ENCODE data around the gene PDZRN3. TPM values are rescaled to one million over a fixed set of nuclear protein-coding genes. Genes with fewer than 3 reads are reported as not detected.

PDZRN3 gene
- total RNA-seq, 1 experiment from 2014 or later: not detected

DNA sequence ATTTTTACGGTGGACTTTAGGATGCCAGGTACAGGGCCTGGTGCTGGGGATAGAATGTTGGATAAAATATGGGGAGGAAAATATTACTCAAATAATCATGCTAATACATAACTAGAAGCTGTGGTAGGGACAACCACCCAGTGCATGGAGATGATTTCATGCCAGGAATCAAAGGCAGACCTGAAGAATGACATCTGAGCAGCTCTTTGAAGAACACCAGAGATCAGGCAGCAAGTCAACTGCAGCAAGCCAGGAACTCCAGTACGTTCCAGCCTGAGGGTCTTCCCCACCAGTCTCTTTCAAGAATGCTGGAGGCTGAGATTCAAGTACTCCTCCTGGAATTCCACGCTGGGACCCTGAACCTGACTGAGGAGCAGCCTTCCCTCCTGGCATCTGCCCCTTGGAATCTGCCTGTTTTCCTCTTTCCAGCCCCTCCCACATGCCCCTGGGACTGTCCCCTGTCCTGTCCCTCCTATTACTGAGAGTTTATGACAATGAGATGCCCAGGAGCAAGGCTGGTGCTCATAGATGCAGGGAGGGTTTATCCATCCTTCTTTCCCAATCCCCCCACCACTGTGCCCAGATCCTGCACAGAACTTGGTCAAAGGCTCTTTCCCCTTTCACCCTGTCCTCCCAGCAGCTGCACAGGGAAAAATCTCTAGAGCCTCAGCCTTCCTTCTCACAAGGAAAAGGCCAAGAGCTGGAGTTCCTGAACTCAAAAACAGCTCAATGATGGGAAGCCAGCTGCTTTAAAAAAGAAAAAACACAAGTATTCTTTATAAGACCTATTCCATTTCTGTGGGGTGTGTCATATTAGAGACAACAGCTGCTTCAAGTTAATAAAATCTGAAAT, 68.0 kb downstream of the PDZRN3 start:
- ATAC-seq (no peak), DNase-seq (ENCODE audit: low read depth, low spot score) (no peak)
- Histone ChIP-seq H3K4me1 (ENCODE audit: control insufficient read depth, insufficient read depth, low read length) (no peaks in the 10 kb centered on the region), H3K36me3 (ENCODE audit: control insufficient read depth, insufficient read depth, low read length) (no peaks in the 10 kb centered on the region), H3K9me3 (ENCODE audit: control insufficient read depth, insufficient read depth, low read depth, low read length) (no peaks in the 10 kb centered on the region), H3K27ac (ENCODE audit: low read length) (no peak overlapping the region), H3K27me3 (ENCODE audit: control insufficient read depth, insufficient read depth, low read length) (no peaks in the 10 kb centered on the region), H3K4me3 (ENCODE audit: low read depth in 2 of 2, low read length in 2 of 2) (no peak overlapping the region)
- TF ChIP-seq, protein P1, sequence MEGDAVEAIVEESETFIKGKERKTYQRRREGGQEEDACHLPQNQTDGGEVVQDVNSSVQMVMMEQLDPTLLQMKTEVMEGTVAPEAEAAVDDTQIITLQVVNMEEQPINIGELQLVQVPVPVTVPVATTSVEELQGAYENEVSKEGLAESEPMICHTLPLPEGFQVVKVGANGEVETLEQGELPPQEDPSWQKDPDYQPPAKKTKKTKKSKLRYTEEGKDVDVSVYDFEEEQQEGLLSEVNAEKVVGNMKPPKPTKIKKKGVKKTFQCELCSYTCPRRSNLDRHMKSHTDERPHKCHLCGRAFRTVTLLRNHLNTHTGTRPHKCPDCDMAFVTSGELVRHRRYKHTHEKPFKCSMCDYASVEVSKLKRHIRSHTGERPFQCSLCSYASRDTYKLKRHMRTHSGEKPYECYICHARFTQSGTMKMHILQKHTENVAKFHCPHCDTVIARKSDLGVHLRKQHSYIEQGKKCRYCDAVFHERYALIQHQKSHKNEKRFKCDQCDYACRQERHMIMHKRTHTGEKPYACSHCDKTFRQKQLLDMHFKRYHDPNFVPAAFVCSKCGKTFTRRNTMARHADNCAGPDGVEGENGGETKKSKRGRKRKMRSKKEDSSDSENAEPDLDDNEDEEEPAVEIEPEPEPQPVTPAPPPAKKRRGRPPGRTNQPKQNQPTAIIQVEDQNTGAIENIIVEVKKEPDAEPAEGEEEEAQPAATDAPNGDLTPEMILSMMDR (IDR thresholded peaks at IDR 0.05): no peak
- TF ChIP-seq POLR2AphosphoS5 (IDR thresholded peaks at IDR 0.05; ENCODE audit: low read depth, low read length) (no peak), SIN3A (IDR thresholded peaks at IDR 0.05; ENCODE audit: borderline replicate concordance, insufficient read depth, low read depth, low read length) (no peak), TCF7L2 (IDR thresholded peaks at IDR 0.05; ENCODE audit: low read depth, low read length) (no peak)
- TF ChIP-seq, protein P2, sequence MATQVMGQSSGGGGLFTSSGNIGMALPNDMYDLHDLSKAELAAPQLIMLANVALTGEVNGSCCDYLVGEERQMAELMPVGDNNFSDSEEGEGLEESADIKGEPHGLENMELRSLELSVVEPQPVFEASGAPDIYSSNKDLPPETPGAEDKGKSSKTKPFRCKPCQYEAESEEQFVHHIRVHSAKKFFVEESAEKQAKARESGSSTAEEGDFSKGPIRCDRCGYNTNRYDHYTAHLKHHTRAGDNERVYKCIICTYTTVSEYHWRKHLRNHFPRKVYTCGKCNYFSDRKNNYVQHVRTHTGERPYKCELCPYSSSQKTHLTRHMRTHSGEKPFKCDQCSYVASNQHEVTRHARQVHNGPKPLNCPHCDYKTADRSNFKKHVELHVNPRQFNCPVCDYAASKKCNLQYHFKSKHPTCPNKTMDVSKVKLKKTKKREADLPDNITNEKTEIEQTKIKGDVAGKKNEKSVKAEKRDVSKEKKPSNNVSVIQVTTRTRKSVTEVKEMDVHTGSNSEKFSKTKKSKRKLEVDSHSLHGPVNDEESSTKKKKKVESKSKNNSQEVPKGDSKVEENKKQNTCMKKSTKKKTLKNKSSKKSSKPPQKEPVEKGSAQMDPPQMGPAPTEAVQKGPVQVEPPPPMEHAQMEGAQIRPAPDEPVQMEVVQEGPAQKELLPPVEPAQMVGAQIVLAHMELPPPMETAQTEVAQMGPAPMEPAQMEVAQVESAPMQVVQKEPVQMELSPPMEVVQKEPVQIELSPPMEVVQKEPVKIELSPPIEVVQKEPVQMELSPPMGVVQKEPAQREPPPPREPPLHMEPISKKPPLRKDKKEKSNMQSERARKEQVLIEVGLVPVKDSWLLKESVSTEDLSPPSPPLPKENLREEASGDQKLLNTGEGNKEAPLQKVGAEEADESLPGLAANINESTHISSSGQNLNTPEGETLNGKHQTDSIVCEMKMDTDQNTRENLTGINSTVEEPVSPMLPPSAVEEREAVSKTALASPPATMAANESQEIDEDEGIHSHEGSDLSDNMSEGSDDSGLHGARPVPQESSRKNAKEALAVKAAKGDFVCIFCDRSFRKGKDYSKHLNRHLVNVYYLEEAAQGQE (IDR thresholded peaks at IDR 0.05; ENCODE audit: insufficient read depth in 1 of 2, low read depth in 2 of 2, low read length in 1 of 2): no peak
- in situ Hi-C loops (cut with HindIII; ENCODE audit: low pct_unique_long_range_greater_than_20kb, low sequenced_read_pairs) (no loop called here), intact Hi-C loops (cut with micrococcal nuclease; ENCODE audit: unreplicated experiment) (no loop called here)
- POLR2A ChIA-PET: no interaction called here
- CTCF ChIA-PET: no interaction called here
- no TSS peak for BruUV-seq (replicated peaks)

DNA sequence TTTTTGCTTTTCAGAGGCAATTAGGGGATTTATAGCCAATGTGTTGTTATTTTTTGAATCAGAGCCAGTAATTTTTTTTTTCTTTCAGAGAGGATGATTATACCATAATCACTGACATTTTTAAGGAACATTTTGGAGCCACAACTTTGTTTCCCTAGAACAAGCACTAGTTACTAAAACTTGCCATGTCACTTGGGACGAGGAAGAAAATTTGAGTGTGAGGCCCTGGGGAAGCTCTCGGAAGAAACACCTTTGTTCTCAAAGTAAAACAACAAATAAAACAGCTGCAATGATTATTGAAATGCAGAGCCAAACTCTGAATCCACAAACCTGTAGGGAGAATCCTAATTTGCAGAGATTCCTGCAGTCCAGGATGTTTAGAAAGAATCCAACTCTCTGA, 69.7 kb downstream of the PDZRN3 start:
- Histone ChIP-seq H3K36me3 (ENCODE audit: control insufficient read depth, insufficient read depth, low read length) (no peaks in the 10 kb centered on the region), H3K27me3 (ENCODE audit: control insufficient read depth, insufficient read depth, low read length) (no peaks in the 10 kb centered on the region), H3K4me1 (ENCODE audit: control insufficient read depth, insufficient read depth, low read length) (no peaks in the 10 kb centered on the region), H3K9me3 (ENCODE audit: control insufficient read depth, insufficient read depth, low read depth, low read length) (no peaks in the 10 kb centered on the region), H3K4me3 (ENCODE audit: low read depth in 2 of 2, low read length in 2 of 2) (no peak overlapping the region), H3K27ac (ENCODE audit: low read length) (no peak overlapping the region)
- TF ChIP-seq POLR2AphosphoS5 (IDR thresholded peaks at IDR 0.05; ENCODE audit: low read depth, low read length) (no peak), SIN3A (IDR thresholded peaks at IDR 0.05; ENCODE audit: borderline replicate concordance, insufficient read depth, low read depth, low read length) (no peak)
- TF ChIP-seq, protein P2 (IDR thresholded peaks at IDR 0.05; ENCODE audit: insufficient read depth in 1 of 2, low read depth in 2 of 2, low read length in 1 of 2): no peak
- TF ChIP-seq, protein P1 (IDR thresholded peaks at IDR 0.05): no peak
- ATAC-seq: no peak
- DNase-seq (ENCODE audit: low read depth, low spot score): no peak
- CTCF ChIA-PET: no interaction called here
- BruUV-seq (replicated peaks): no TSS peak
- intact Hi-C loops (cut with micrococcal nuclease; ENCODE audit: unreplicated experiment) (no loop called here), in situ Hi-C loops (cut with HindIII; ENCODE audit: low pct_unique_long_range_greater_than_20kb, low sequenced_read_pairs) (no loop called here)
- POLR2A ChIA-PET: no interaction called here
